NT2/D1 (cell line): ENCODE results near the gene GNG7.
"Not testable (repeated sequence)": the region's sequence is repeated elsewhere in the genome, so short reads cannot be mapped to it uniquely, and the experiment has no call there.

Experiments
- DNase-seq: peaks from one replicate; pipeline ENCODE4 v3.0.0-alpha.2; 2011; ENCODE audit warnings: low read depth, low spot score
- H3K27me3 ChIP-seq: 2 replicates; pipeline ENCODE4 v1.6.0; 2011; ENCODE audit warnings: mild to moderate bottlenecking; ENCODE audit not compliant: insufficient read length, insufficient read depth
- H3K36me3 ChIP-seq: 2 replicates; pipeline ENCODE4 v1.6.1; 2011; ENCODE audit warnings: mild to moderate bottlenecking, low read length, mixed read lengths; ENCODE audit not compliant: insufficient read depth, insufficient read length
- H3K4me1 ChIP-seq: 2 replicates; pipeline ENCODE4 v1.5.1; 2011; ENCODE audit not compliant: insufficient read depth, insufficient read length
- H3K4me3 ChIP-seq: 2 replicates; pipeline ENCODE4 v1.5.1; 2011; ENCODE audit warnings: low read depth; ENCODE audit not compliant: insufficient read length
- H3K9ac ChIP-seq: 2 replicates; pipeline ENCODE4 v1.6.0; 2011; ENCODE audit warnings: low read depth; ENCODE audit not compliant: insufficient read length
- H3K9me3 ChIP-seq: 2 replicates; pipeline ENCODE4 v1.5.1; 2011; ENCODE audit warnings: mild to moderate bottlenecking, low read length; ENCODE audit not compliant: insufficient read depth
- SUZ12 ChIP-seq: IDR thresholded peaks from 2 replicates; pipeline ENCODE4 v1.6.1; 2011; ENCODE audit not compliant: insufficient read length, insufficient read depth; ENCODE audit errors: extremely low read depth
- YY1 ChIP-seq: IDR thresholded peaks from 2 replicates; pipeline ENCODE4 v1.6.1; 2011; ENCODE audit not compliant: insufficient read length, insufficient read depth
- ZNF274 ChIP-seq: IDR thresholded peaks from 2 replicates; pipeline ENCODE4 v1.6.1; 2011; ENCODE audit warnings: mild to moderate bottlenecking, low read depth, low read length

GNG7 gene

DNA sequence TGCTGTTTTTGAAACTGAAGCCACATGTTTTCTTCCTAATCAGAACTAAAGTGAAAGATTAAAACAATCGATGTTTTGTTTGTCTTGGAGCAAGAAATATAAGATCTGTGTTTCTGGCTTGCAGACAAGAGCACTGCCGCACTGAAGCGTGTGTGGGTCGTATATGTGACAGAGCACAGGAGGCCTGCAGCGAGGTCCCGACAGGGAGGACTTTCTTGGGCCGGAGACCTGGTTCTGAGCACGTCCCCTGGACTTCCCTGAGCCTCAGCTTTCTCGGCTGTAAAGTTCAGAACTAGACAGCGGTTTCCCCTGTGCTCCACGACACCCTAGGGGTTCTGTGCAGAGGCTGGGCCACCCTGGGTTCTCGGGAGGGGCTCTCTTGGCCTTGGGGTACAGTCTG, 166.0 kb downstream of the GNG7 start:
- H3K27me3 ChIP-seq: no peaks in the 10 kb centered on the region
- no peak overlapping the region for H3K4me3 ChIP-seq
- peaks cover 39% of the 10 kb centered on the region for H3K9me3 ChIP-seq
- no peak for DNase-seq
- no peak for TF ChIP-seq ZNF274
- TF ChIP-seq SUZ12: no peak
- no peak for TF ChIP-seq YY1
- H3K36me3 ChIP-seq: no peaks in the 10 kb centered on the region
- H3K4me1 ChIP-seq: no peaks in the 10 kb centered on the region
- no peak overlapping the region for H3K9ac ChIP-seq

- Histone ChIP-seq H3K36me3 (no peaks in the 10 kb centered on the region), H3K4me1 (no peaks in the 10 kb centered on the region), H3K9ac (no peak overlapping the region), H3K9me3 (peaks cover 39% of the 10 kb centered on the region), H3K4me3 (no peak overlapping the region), H3K27me3 (no peaks in the 10 kb centered on the region)
- DNase-seq: no peak
- TF ChIP-seq SUZ12: no peak
- TF ChIP-seq ZNF274: no peak
- TF ChIP-seq YY1: no peak
These were observed 168.0 kb downstream of the GNG7 start for GRCh38 chr19:2534423-2535013.

- H3K4me1 ChIP-seq: peaks cover 2% of the 10 kb centered on the region
- TF ChIP-seq ZNF274 (no peak), YY1 (no peak), SUZ12 (no peak)
- no peak overlapping the region for H3K9ac ChIP-seq
- no peak overlapping the region for H3K4me3 ChIP-seq
- H3K36me3 ChIP-seq: no peaks in the 10 kb centered on the region
- DNase-seq: no peak
- no peaks in the 10 kb centered on the region for H3K27me3 ChIP-seq
- peaks cover 39% of the 10 kb centered on the region for H3K9me3 ChIP-seq
These were observed 168.6 kb downstream of the GNG7 start for GRCh38 chr19:2533686-2534422.

DNA sequence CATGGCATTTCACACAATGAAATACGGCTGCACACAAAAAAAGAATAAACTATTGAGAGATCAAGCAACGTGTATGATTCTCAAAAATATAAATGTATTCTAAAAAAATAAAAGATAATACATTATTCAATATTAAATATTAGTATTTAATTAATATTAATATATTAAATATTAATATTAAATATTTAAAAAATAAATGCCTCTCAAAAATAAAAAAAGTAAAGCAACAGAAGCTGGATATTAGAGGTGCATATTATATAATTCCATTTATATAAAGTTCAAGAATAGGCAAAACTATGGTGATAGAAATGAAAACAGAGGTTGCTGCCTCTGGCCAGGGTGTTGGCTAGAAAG, 169.4 kb downstream of the GNG7 start:
- TF ChIP-seq SUZ12 (no peak), ZNF274 (no peak), YY1 (no peak)
- DNase-seq: no peak
- Histone ChIP-seq H3K36me3 (no peaks in the 10 kb centered on the region), H3K4me1 (peaks cover 4% of the 10 kb centered on the region), H3K27me3 (no peaks in the 10 kb centered on the region), H3K9ac (no peak overlapping the region), H3K9me3 (peaks cover 39% of the 10 kb centered on the region), H3K4me3 (no peak overlapping the region)

DNA sequence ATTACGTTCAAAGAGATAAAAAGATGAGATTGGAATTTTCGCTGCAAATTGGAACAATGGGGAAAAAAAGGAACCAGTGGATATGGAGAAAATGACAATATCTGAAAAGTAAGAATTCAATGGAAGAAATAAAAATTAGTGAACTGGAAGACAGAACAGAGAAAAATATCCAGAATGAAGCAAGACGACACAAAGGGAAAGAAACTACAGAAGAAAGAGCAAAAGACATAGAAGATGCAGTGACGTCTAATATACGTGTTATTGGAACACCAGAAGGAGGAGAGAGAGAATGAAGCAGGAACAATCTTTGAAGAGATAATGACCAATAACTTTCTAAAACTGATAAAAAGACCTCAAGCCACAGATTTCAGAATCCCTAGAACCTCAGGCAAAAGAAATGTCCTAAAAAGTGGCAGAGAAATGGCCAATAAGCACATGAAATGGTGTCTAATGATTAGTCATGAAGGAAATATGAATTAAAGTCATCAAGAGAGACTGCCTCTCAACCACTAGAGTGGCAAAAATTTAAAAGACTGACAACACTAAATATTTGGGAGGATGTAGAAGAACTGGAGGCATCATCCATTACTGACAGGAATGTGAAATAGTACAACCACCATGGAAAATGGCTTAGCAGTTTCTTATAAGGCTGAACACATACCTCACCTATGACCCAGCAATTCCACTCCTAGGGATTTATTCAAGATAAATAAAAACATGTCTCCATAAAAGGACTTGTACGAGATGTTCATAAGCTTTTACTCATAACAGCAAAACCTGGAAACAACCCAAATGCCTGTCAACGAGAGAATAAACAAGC, 170.0 kb downstream of the GNG7 start:
- H3K9ac ChIP-seq: no peak overlapping the region
- H3K4me3 ChIP-seq: no peak overlapping the region
- H3K4me1 ChIP-seq: peaks cover 4% of the 10 kb centered on the region
- H3K27me3 ChIP-seq: no peaks in the 10 kb centered on the region
- H3K9me3 ChIP-seq: peaks cover 39% of the 10 kb centered on the region
- DNase-seq: no peak
- TF ChIP-seq YY1: no peak
- TF ChIP-seq ZNF274: no peak
- TF ChIP-seq SUZ12: no peak
- H3K36me3 ChIP-seq: no peaks in the 10 kb centered on the region

DNA sequence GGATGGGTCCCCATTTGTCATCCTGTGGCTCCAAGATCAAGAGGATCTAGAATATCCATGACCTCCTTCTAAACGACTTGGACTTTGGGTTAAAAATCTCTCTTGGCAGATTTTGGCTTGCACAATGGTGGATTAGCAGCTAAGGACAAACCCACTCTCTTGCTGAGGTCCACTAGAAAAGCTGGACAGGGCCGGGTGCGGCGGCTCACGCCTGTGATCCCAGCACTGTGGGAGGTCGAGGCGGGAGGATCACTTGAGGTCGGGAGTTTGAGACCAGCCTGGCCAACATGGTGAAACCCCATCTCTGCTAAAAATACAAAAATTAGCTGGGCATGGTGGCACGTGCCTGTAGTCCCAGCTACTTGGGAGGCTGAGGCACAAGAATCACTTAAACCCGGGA, 172.6 kb downstream of the GNG7 start:
- H3K9me3 ChIP-seq: peaks cover 29% of the 10 kb centered on the region
- not testable (repeated sequence) for DNase-seq, H3K27me3 ChIP-seq, H3K9ac ChIP-seq, H3K4me1 ChIP-seq, H3K36me3 ChIP-seq, H3K4me3 ChIP-seq

DNA sequence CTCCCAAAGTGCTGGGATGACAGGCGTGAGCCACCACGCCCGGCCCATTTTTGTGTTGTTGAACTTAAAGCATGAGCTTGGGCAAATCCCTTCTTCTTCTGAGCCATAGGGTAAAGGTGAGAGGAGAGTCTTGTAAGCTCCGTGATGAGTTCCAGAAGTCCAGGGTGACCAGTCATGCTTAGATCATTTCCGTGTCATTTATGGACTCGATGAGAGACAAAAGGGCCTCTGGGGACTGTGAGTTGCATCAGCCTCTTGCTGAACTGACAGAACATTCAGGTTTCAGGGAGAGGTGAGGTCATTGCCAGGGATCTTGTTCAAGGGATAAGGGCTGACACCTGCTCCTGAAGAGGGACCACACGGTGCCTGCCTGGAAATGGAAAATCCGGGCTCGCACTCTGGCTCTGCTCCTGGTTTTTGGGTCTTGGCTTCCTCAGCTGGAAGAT, 173.0 kb downstream of the GNG7 start:
- Histone ChIP-seq H3K4me1 (peaks cover 13% of the 10 kb centered on the region), H3K9ac (peak overlapping the region; percentile 1), H3K4me3 (no peak overlapping the region), H3K9me3 (peaks cover 25% of the 10 kb centered on the region), H3K36me3 (no peaks in the 10 kb centered on the region), H3K27me3 (no peaks in the 10 kb centered on the region)
- DNase-seq: no peak
- TF ChIP-seq SUZ12: no peak
- no peak for TF ChIP-seq ZNF274
- no peak for TF ChIP-seq YY1
